HG03354 (cell line): ENCODE data around the gene LRP1B.

ENCODE experiments used
- ATAC-seq: cut with Tn5 transposase; IDR thresholded peaks from one replicate; pipeline ENCODE4 v1.9.1; 2021; ENCODE audit warnings: mild to moderate bottlenecking; ENCODE audit not compliant: unreplicated experiment, poor library complexity, severe bottlenecking

The LRP1B gene

GRCh38 chr2:140744379-140744778 lies 1386.4 kb downstream of the LRP1B start:
- no peak for ATAC-seq

- no peak for ATAC-seq
Observed at GRCh38 chr2:140737006-140737405, 1393.8 kb downstream of the LRP1B start.

GRCh38 chr2:140734992-140735391 lies 1395.8 kb downstream of the LRP1B start:
- no peak for ATAC-seq

- ATAC-seq: no peak
Observed at GRCh38 chr2:140718999-140719398, 1411.8 kb downstream of the LRP1B start.

- ATAC-seq: no peak
Observed at GRCh38 chr2:140717481-140717880, 1413.3 kb downstream of the LRP1B start.

GRCh38 chr2:140714586-140714985 lies 1416.2 kb downstream of the LRP1B start:
- ATAC-seq: no peak

GRCh38 chr2:140711867-140712266 lies 1418.9 kb downstream of the LRP1B start:
- ATAC-seq: no peak

GRCh38 chr2:140701726-140702125 lies 1429.1 kb downstream of the LRP1B start:
- no peak for ATAC-seq

- no peak for ATAC-seq
Observed at GRCh38 chr2:140698636-140699035, 1432.2 kb downstream of the LRP1B start.

- no peak for ATAC-seq
Observed at GRCh38 chr2:140696449-140696848, 1434.4 kb downstream of the LRP1B start.

- ATAC-seq: no peak
Observed at GRCh38 chr2:140695155-140695554, 1435.7 kb downstream of the LRP1B start.

- ATAC-seq: no peak
Observed at GRCh38 chr2:140687825-140688224, 1443.0 kb downstream of the LRP1B start.

- ATAC-seq: no peak
Observed at GRCh38 chr2:140683658-140684057, 1447.2 kb downstream of the LRP1B start.

GRCh38 chr2:140680862-140681261 lies 1450.0 kb downstream of the LRP1B start:
- no peak for ATAC-seq

GRCh38 chr2:140679752-140680151 lies 1451.1 kb downstream of the LRP1B start:
- no peak for ATAC-seq

- no peak for ATAC-seq
Observed at GRCh38 chr2:140669911-140670310, 1460.9 kb downstream of the LRP1B start.

- no peak for ATAC-seq
Observed at GRCh38 chr2:140667203-140667602, 1463.6 kb downstream of the LRP1B start.

- no peak for ATAC-seq
Observed at GRCh38 chr2:140662504-140662903, 1468.3 kb downstream of the LRP1B start.

GRCh38 chr2:140658760-140659692 lies 1471.8 kb downstream of the LRP1B start:
- ATAC-seq: peak; percentile 52

GRCh38 chr2:140657657-140658056 lies 1473.2 kb downstream of the LRP1B start:
- ATAC-seq: no peak

GRCh38 chr2:140654565-140654964 lies 1476.3 kb downstream of the LRP1B start:
- no peak for ATAC-seq
